IMR-90 (cell line): ENCODE results near the gene TBC1D16. TPM values are rescaled to one million over a fixed set of nuclear protein-coding genes. Genes with fewer than 3 reads are reported as not detected.

ENCODE experiments used
- ATAC-seq: fragments of 200-7000 bp; cut with Tn5 transposase; 2 replicates; pipeline ENCODE4 v1.9.1; 2020; ENCODE audit warnings: low read depth, mild to moderate bottlenecking, moderate library complexity
- BruUV-seq: library from RNA; stranded (reverse); fragments of 400-500 nt; replicated peaks from 2 replicates; lab custom pipeline; 2021; lab: Mats Ljungman, UMichigan
- CTCF ChIA-PET: fragments of 300-600 bp; formaldehyde crosslinking; extraction: SDS; loops from one replicate; lab custom pipeline; 2021; ENCODE audit warnings: antibody characterized with exemption; lab: Yijun Ruan, JAX
- POLR2A ChIA-PET: fragments of 300-600 bp; sonication (Branson Sonifier 250); formaldehyde crosslinking; loops from one replicate; lab custom pipeline; 2022; ENCODE audit warnings: antibody characterized with exemption; ENCODE audit not compliant: unreplicated experiment; lab: Charles Lee
- DNase-seq: peaks from one replicate; pipeline ENCODE4 v3.0.0; 2013
- H2AFZ ChIP-seq: replicated peaks from 2 replicates; pipeline ENCODE3; 2013; ENCODE audit warnings: low read length, mild to moderate bottlenecking; ENCODE audit not compliant: poor library complexity
- H2AK5ac ChIP-seq: 2 replicates; pipeline ENCODE4 v1.6.1; 2013; ENCODE audit warnings: low read depth, low read length, inconsistent platforms
- H2AK9ac ChIP-seq: replicated peaks from 2 replicates; pipeline ENCODE3; 2013; ENCODE audit warnings: mild to moderate bottlenecking, low read depth, low read length, moderate library complexity; ENCODE audit not compliant: poor library complexity
- H2BK120ac ChIP-seq: 2 replicates; pipeline ENCODE4 v1.6.1; 2013; ENCODE audit warnings: low read depth, low read length, inconsistent platforms
- H2BK15ac ChIP-seq: 3 replicates; pipeline ENCODE4 v1.6.1; 2013; ENCODE audit warnings: low read depth, low read length, inconsistent platforms
- H2BK20ac ChIP-seq: 2 replicates; pipeline ENCODE4 v1.6.1; 2013; ENCODE audit warnings: low read depth, mild to moderate bottlenecking, inconsistent platforms, low read length, moderate library complexity
- H2BK5ac ChIP-seq: 2 replicates; pipeline ENCODE4 v1.6.1; 2013; ENCODE audit warnings: mild to moderate bottlenecking, low read depth, low read length, inconsistent platforms; ENCODE audit not compliant: poor library complexity, severe bottlenecking
- H3K14ac ChIP-seq: replicated peaks from 2 replicates; pipeline ENCODE4 v1.6.1; 2013; ENCODE audit warnings: low read depth, low read length, inconsistent platforms
- H3K18ac ChIP-seq: 2 replicates; pipeline ENCODE4 v1.6.1; 2013; ENCODE audit warnings: low read depth, low read length, control low read depth
- H3K23ac ChIP-seq: 2 replicates; pipeline ENCODE4 v1.6.1; 2013; ENCODE audit warnings: low read depth, low read length, inconsistent platforms
- H3K27ac ChIP-seq: 2 replicates; pipeline ENCODE4 v1.5.1; 2013; ENCODE audit warnings: mild to moderate bottlenecking, control low read depth, low read length; ENCODE audit not compliant: insufficient read depth
- H3K27me3 ChIP-seq: 2 replicates; pipeline ENCODE4 v1.6.1; 2013; ENCODE audit warnings: low read length; ENCODE audit not compliant: control insufficient read depth, insufficient read depth
- H3K36me3 ChIP-seq: 2 replicates; pipeline ENCODE4 v1.6.1; 2013; ENCODE audit warnings: low read length, mixed read lengths; ENCODE audit not compliant: control insufficient read depth, insufficient read depth
- H3K4ac ChIP-seq: 2 replicates; pipeline ENCODE4 v1.6.1; 2013; ENCODE audit warnings: low read depth, low read length, inconsistent platforms
- H3K4me1 ChIP-seq: 2 replicates; pipeline ENCODE4 v1.6.1; 2013; ENCODE audit warnings: low read length, mixed read lengths; ENCODE audit not compliant: control insufficient read depth, insufficient read depth
- H3K4me2 ChIP-seq: 2 replicates; pipeline ENCODE4 v1.6.1; 2013; ENCODE audit warnings: low read depth, mild to moderate bottlenecking, control low read depth, low read length, moderate library complexity
- H3K4me3 ChIP-seq: 2 replicates; pipeline ENCODE4 v1.5.1; 2013; ENCODE audit warnings: low read depth, mild to moderate bottlenecking, control low read depth, low read length, moderate library complexity; ENCODE audit not compliant: insufficient read depth
- H3K56ac ChIP-seq: 2 replicates; pipeline ENCODE4 v1.6.1; 2013; ENCODE audit warnings: low read length, inconsistent platforms; ENCODE audit not compliant: insufficient read depth; ENCODE audit errors: extremely low read depth
- H3K79me1 ChIP-seq, 2 experiments: 2 replicates each; pipeline ENCODE4 v1.6.1; 2013; ENCODE audit warnings: low read length in 2 of 2, inconsistent platforms in 1 of 2, low read depth in 1 of 2
- H3K9ac ChIP-seq: 2 replicates; pipeline ENCODE4 v1.6.1; 2013; ENCODE audit warnings: low read depth, low read length, control low read depth
- H3K9me1 ChIP-seq: 2 replicates; pipeline ENCODE4 v1.6.1; 2013; ENCODE audit warnings: low read length, inconsistent platforms; ENCODE audit not compliant: insufficient read depth
- H3K9me3 ChIP-seq: 2 replicates; pipeline ENCODE4 v1.6.1; 2013; ENCODE audit warnings: low read length; ENCODE audit not compliant: control insufficient read depth, insufficient read depth
- H4K20me1 ChIP-seq: 2 replicates; pipeline ENCODE4 v1.6.1; 2013; ENCODE audit warnings: low read length, inconsistent platforms; ENCODE audit not compliant: insufficient read depth
- H4K5ac ChIP-seq: 2 replicates; pipeline ENCODE4 v1.6.1; 2013; ENCODE audit warnings: mild to moderate bottlenecking, low read depth, low read length, control low read depth
- H4K8ac ChIP-seq, 2 experiments: 2 replicates each; pipeline ENCODE4 v1.6.1; 2013; ENCODE audit warnings: low read depth in 2 of 2, low read length in 2 of 2, control low read depth in 1 of 2, inconsistent platforms in 1 of 2
- H4K91ac ChIP-seq: 2 replicates; pipeline ENCODE4 v1.6.1; 2013; ENCODE audit warnings: low read depth, low read length, inconsistent platforms; ENCODE audit not compliant: insufficient read depth
- BHLHE40 ChIP-seq: fragments of 150-350 bp; IDR thresholded peaks from 2 replicates; pipeline ENCODE4 v1.6.1; 2016; ENCODE audit warnings: mild to moderate bottlenecking, low read depth, low read length
- CEBPB ChIP-seq: IDR thresholded peaks from 2 replicates; pipeline ENCODE4 v1.6.1; 2012; ENCODE audit warnings: low read depth, low read length, improper control_type of control experiment
- CHD1 ChIP-seq: IDR thresholded peaks from 2 replicates; pipeline ENCODE4 v1.6.1; 2012; ENCODE audit warnings: low read depth, low read length, improper control_type of control experiment
- FOS ChIP-seq: fragments of 150-350 bp; IDR thresholded peaks from 2 replicates; pipeline ENCODE4 v1.6.1; 2016; ENCODE audit warnings: low read depth, low read length
- MAFK ChIP-seq: IDR thresholded peaks from 2 replicates; pipeline ENCODE4 v1.6.1; 2012; ENCODE audit warnings: low read depth, low read length, improper control_type of control experiment
- MAZ ChIP-seq: IDR thresholded peaks from 2 replicates; pipeline ENCODE4 v1.6.1; 2012; ENCODE audit warnings: low read depth, mild to moderate bottlenecking, low read length, improper control_type of control experiment, moderate library complexity, borderline replicate concordance
- MXI1 ChIP-seq: IDR thresholded peaks from 2 replicates; pipeline ENCODE4 v1.6.1; 2012; ENCODE audit warnings: low read depth, mild to moderate bottlenecking, low read length, moderate library complexity, borderline replicate concordance
- NFE2L2 ChIP-seq: fragments of 150-350 bp; IDR thresholded peaks from 2 replicates; pipeline ENCODE4 v1.6.1; 2016; ENCODE audit warnings: low read depth, mild to moderate bottlenecking, low read length
- POLR2A ChIP-seq: IDR thresholded peaks from 2 replicates; pipeline ENCODE4 v1.6.1; 2012; ENCODE audit warnings: mild to moderate bottlenecking, low read depth, low read length
- RAD21 ChIP-seq: IDR thresholded peaks from 2 replicates; pipeline ENCODE4 v1.6.1; 2012; ENCODE audit warnings: low read length, improper control_type of control experiment
- RCOR1 ChIP-seq: IDR thresholded peaks from 2 replicates; pipeline ENCODE4 v1.6.1; 2012; ENCODE audit warnings: mild to moderate bottlenecking, low read length, improper control_type of control experiment; ENCODE audit not compliant: insufficient replicate concordance
- RFX5 ChIP-seq: IDR thresholded peaks from 2 replicates; pipeline ENCODE4 v1.8.0; 2012; ENCODE audit warnings: low read depth, mild to moderate bottlenecking, low read length, moderate library complexity
- SMC3 ChIP-seq: fragments of 150-350 bp; IDR thresholded peaks from 2 replicates; pipeline ENCODE4 v1.6.1; 2016; ENCODE audit warnings: low read depth, mild to moderate bottlenecking, antibody characterized with exemption, low read length, moderate library complexity
- WGBS, 2 experiments: methylation state at CpG; one replicate each; pipeline versions ENCODE4 v1.1.5 to v1.1.7; 2013; ENCODE audit warnings: missing lambda C conversion rate in 2 of 2; ENCODE audit not compliant: insufficient read length in 1 of 2; ENCODE audit errors: extremely low coverage in 2 of 2; 5-methylcytosine and 5-hydroxymethylcytosine counted together
- dilution Hi-C: fragments of 300-500 bp; cut with HindIII; formaldehyde crosslinking; loops from one replicate; pipeline ENCODE4 v1.14.3; 2018; ENCODE audit warnings: low sequenced_read_pairs; ENCODE audit not compliant: unreplicated experiment
- in situ Hi-C: fragments of 300-500 bp; cut with MboI; formaldehyde crosslinking; loops from 3 replicates; pipeline ENCODE4 v1.14.3; 2019; ENCODE audit warnings: low sequenced_read_pairs, inconsistent platforms, mixed read lengths
- intact Hi-C: fragments of 100-400 bp; cut with micrococcal nuclease; formaldehyde crosslinking; loops from 2 replicates; pipeline ENCODE4 v1.10.0; 2022
- polyA plus RNA-seq, 3 experiments: library from polyadenylated mRNA; depleted of rRNA; stranded (reverse); fragments of >200 nt; gene quantifications; 2 replicates each; pipeline ENCODE4 v1.2.3, GENCODE V29; 2012; ENCODE audit warnings: low replicate concordance in 1 of 3
- total RNA-seq: library from RNA; depleted of rRNA; stranded (reverse); fragments of >200 nt; gene quantifications from 2 replicates; pipeline ENCODE4 v1.2.3, GENCODE V29; 2012
- TF ChIP-seq, protein P1 (sequence below): fragments of 150-350 bp; IDR thresholded peaks from 2 replicates; pipeline ENCODE4 v1.6.1; 2017; ENCODE audit warnings: mild to moderate bottlenecking, antibody characterized with exemption, low read length, low read depth
- TF ChIP-seq, protein P2 (sequence below): fragments of 150-350 bp; IDR thresholded peaks from 2 replicates; pipeline ENCODE4 v1.6.1; 2016; ENCODE audit warnings: low read depth, mild to moderate bottlenecking, low read length, moderate library complexity, borderline replicate concordance
- TF ChIP-seq, protein P3 (sequence below): conservative IDR thresholded peaks from 2 replicates; pipeline ENCODE4 v1.5.1; 2012; ENCODE audit warnings: mild to moderate bottlenecking, low read depth, low read length, improper control_type of control experiment

The TBC1D16 gene
- total and polyA plus RNA-seq, 2 of the 4 experiments (the other 2 are of a cell fraction): 10.1 to 16.7 TPM

DNA sequence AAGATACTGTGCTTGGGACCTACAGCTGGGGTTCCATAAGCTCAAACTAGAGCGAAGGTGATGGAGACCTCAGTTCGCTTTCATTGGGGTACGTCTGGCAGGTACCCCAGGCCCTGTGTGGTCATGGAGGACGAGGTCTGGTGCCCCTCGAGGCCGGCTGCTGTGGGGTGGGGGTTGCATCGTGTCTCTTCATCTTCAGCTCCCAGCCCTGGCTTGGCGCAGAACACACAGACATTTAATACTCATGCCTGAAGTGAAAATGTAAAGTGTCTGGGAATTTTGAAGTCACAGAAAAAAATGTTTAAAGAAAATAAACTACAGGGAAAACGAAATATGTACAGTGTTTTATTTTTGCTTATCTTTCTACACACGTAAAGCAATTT is 80.5 kb downstream of the TBC1D16 start:
- 0 out of 2 replicates have a peak, but pooled peaks cover 3% of the 10 kb centered on the region for H3K9me1 ChIP-seq
- H2AK9ac ChIP-seq: no peak overlapping the region
- no TSS peak for BruUV-seq
- H3K4me2 ChIP-seq: no peak overlapping the region
- H3K4me1 ChIP-seq: peaks cover 9% of the 10 kb centered on the region
- WGBS, 2 experiments: 100% methylated on average over 1 of the region's 10 CpGs; no CpG with 5 or more reads in 1 of the 2 experiments
- no peak overlapping the region for H3K14ac ChIP-seq
- POLR2A ChIA-PET: no interaction called here
- no peak overlapping the region for H3K18ac ChIP-seq
- H3K9me3 ChIP-seq: no peaks in the 10 kb centered on the region
- H3K79me1 ChIP-seq: peaks cover 14 to 25% of the 10 kb centered on the region in 2 experiments
- H4K20me1 ChIP-seq: peaks cover 24% of the 10 kb centered on the region
- H3K9ac ChIP-seq: no peak overlapping the region
- H3K27ac ChIP-seq: no peak overlapping the region
- dilution Hi-C loops: no loop called here
- ATAC-seq (no peak), DNase-seq (no peak)
- in situ Hi-C loops: no loop called here
- H3K4ac ChIP-seq: no peak overlapping the region
- H2BK120ac ChIP-seq: no peak overlapping the region
- H2BK15ac ChIP-seq: no peak overlapping the region
- H4K5ac ChIP-seq: no peak overlapping the region
- no peak overlapping the region for H3K56ac ChIP-seq
- H3K36me3 ChIP-seq: no peaks in the 10 kb centered on the region; the same call in 1 of the 2 replicates
- no peak overlapping the region for H2BK20ac ChIP-seq
- CTCF ChIA-PET: interaction anchor here (1.4 kb wide), 1 partner anchor 10 kb away, joined by 7 read pairs; no protein-coding TSS in a partner anchor
- no peak overlapping the region for H3K4me3 ChIP-seq
- intact Hi-C loops: no loop called here
- no peak overlapping the region for H2AK5ac ChIP-seq
- H4K91ac ChIP-seq: no peak overlapping the region
- H2AFZ ChIP-seq: no peak overlapping the region
- TF ChIP-seq, protein P1, sequence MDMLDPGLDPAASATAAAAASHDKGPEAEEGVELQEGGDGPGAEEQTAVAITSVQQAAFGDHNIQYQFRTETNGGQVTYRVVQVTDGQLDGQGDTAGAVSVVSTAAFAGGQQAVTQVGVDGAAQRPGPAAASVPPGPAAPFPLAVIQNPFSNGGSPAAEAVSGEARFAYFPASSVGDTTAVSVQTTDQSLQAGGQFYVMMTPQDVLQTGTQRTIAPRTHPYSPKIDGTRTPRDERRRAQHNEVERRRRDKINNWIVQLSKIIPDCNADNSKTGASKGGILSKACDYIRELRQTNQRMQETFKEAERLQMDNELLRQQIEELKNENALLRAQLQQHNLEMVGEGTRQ: no peak
- no peak for TF ChIP-seq SMC3
- TF ChIP-seq, protein P2, sequence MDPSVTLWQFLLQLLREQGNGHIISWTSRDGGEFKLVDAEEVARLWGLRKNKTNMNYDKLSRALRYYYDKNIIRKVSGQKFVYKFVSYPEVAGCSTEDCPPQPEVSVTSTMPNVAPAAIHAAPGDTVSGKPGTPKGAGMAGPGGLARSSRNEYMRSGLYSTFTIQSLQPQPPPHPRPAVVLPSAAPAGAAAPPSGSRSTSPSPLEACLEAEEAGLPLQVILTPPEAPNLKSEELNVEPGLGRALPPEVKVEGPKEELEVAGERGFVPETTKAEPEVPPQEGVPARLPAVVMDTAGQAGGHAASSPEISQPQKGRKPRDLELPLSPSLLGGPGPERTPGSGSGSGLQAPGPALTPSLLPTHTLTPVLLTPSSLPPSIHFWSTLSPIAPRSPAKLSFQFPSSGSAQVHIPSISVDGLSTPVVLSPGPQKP: no peak
- no peak for TF ChIP-seq FOS
- TF ChIP-seq MAFK: no peak
- no peak for TF ChIP-seq RCOR1
- no peak for TF ChIP-seq RFX5
- no peak for TF ChIP-seq CEBPB
- no peak for TF ChIP-seq RAD21
- TF ChIP-seq POLR2A: no peak
- TF ChIP-seq NFE2L2: no peak
- TF ChIP-seq, protein P3, sequence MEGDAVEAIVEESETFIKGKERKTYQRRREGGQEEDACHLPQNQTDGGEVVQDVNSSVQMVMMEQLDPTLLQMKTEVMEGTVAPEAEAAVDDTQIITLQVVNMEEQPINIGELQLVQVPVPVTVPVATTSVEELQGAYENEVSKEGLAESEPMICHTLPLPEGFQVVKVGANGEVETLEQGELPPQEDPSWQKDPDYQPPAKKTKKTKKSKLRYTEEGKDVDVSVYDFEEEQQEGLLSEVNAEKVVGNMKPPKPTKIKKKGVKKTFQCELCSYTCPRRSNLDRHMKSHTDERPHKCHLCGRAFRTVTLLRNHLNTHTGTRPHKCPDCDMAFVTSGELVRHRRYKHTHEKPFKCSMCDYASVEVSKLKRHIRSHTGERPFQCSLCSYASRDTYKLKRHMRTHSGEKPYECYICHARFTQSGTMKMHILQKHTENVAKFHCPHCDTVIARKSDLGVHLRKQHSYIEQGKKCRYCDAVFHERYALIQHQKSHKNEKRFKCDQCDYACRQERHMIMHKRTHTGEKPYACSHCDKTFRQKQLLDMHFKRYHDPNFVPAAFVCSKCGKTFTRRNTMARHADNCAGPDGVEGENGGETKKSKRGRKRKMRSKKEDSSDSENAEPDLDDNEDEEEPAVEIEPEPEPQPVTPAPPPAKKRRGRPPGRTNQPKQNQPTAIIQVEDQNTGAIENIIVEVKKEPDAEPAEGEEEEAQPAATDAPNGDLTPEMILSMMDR: no peak
- no peak for TF ChIP-seq MXI1
- TF ChIP-seq BHLHE40: no peak
- no peak for TF ChIP-seq MAZ
- no peak for TF ChIP-seq CHD1
- H3K23ac ChIP-seq: no peak overlapping the region
- H3K27me3 ChIP-seq: no peaks in the 10 kb centered on the region
- no peak overlapping the region for H4K8ac ChIP-seq
- no peak overlapping the region for H2BK5ac ChIP-seq
